ENCODE measurements around the gene TLR2. TPM values are rescaled to one million over a fixed set of nuclear protein-coding genes. Genes with fewer than 3 reads are reported as not detected.
"Not testable (repeated sequence)": the region's sequence is repeated elsewhere in the genome, so short reads cannot be mapped to it uniquely, and the experiment has no call there.

The TLR2 gene
- total RNA-seq, 1 experiment from 2014 or later: 7.1 TPM

DNA sequence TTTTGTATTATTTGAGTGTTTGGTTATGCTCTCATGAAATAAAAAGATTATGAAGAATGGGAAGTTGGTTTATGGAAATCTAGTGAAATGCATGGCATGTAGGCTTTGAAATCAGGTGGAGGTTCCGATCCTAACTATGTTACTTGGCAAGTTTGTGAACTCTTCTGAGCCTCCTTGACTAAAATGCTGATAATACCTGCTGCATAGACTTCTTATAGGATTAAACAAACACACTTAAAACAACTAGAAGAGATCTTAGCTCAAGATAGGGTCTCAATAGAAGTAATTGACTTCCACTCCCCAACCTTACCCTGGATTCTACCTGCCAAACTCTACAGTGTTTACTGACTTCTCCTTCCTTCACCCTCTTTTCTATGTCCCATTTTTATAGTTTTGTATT lies 22.2 kb upstream of the TLR2 start:
- Histone ChIP-seq H3K27me3 (ENCODE audit: low read length) (no peaks in the 10 kb centered on the region), H3K4me3 (ENCODE audit: low read length) (no peak overlapping the region), H3F3A (ENCODE audit: low read length, unreplicated experiment) (no peaks in the 10 kb centered on the region), H3K79me2 (ENCODE audit: low read length) (no peaks in the 10 kb centered on the region), H3K9ac (ENCODE audit: low read length) (no peak overlapping the region), H2AFZ (ENCODE audit: low read length) (no peak overlapping the region), H3K4me2 (ENCODE audit: low read length) (no peak overlapping the region), H3K9me3 (ENCODE audit: low read length) (no peaks in the 10 kb centered on the region), H3K27ac (ENCODE audit: low read length) (no peak overlapping the region), H3K36me3 (ENCODE audit: low read depth, low read length) (no peaks in the 10 kb centered on the region), H3K9me2 (replicated peaks; ENCODE audit: low read length) (no peaks in the 10 kb centered on the region), H3K4me1 (ENCODE audit: insufficient read depth, low read length) (no peaks in the 10 kb centered on the region), H4K20me1 (ENCODE audit: low read length) (no peaks in the 10 kb centered on the region)
- no peak for TF ChIP-seq EZH2 (IDR thresholded peaks at IDR 0.05; ENCODE audit: low read length, unreplicated experiment)
- TF ChIP-seq CTCF (conservative IDR thresholded peaks at IDR 0.05; ENCODE audit: low read depth, low read length): no peak
- no peak for TF ChIP-seq EZH2phosphoT487 (IDR thresholded peaks at IDR 0.05; ENCODE audit: borderline replicate concordance, low read length)
- POLR2A ChIA-PET (ENCODE audit: unreplicated experiment): interaction anchor here (0.5 kb wide), 1 partner anchor 9 kb away, joined by 11 read pairs; no protein-coding TSS in a partner anchor
- intact Hi-C loops (cut with micrococcal nuclease): no loop called here
- DNase-seq: no peak
- BruUV-seq (replicated peaks): no TSS peak
- ATAC-seq: no peak
- CTCF ChIA-PET: no interaction called here

GRCh38 chr4:153663667-153664066 lies 20.4 kb upstream of the TLR2 start:
- no peaks in the 10 kb centered on the region for H3K36me3 ChIP-seq (ENCODE audit: low read depth, low read length)
- ChIA-PET CTCF (no interaction called here), POLR2A (ENCODE audit: unreplicated experiment) (no interaction called here)
- intact Hi-C loops (cut with micrococcal nuclease): no loop called here
- no peaks in the 10 kb centered on the region for H3K4me1 ChIP-seq (ENCODE audit: insufficient read depth, low read length)
- DNase-seq (no peak), ATAC-seq (no peak)
- no peaks in the 10 kb centered on the region for H3K9me3 ChIP-seq (ENCODE audit: low read length)
- no peak overlapping the region for H3K27ac ChIP-seq (ENCODE audit: low read length)
- TF ChIP-seq EZH2 (IDR thresholded peaks at IDR 0.05; ENCODE audit: low read length, unreplicated experiment) (no peak), EZH2phosphoT487 (IDR thresholded peaks at IDR 0.05; ENCODE audit: borderline replicate concordance, low read length) (no peak), CTCF (conservative IDR thresholded peaks at IDR 0.05; ENCODE audit: low read depth, low read length) (no peak)
- no TSS peak for BruUV-seq (replicated peaks)
- H3K27me3 ChIP-seq (ENCODE audit: low read length): no peaks in the 10 kb centered on the region
- no peak overlapping the region for H3K4me3 ChIP-seq (ENCODE audit: low read length)
- no peak overlapping the region for H2AFZ ChIP-seq (ENCODE audit: low read length)
- no peak overlapping the region for H3K9ac ChIP-seq (ENCODE audit: low read length)
- H3K9me2 ChIP-seq (replicated peaks; ENCODE audit: low read length): no peaks in the 10 kb centered on the region
- H3K4me2 ChIP-seq (ENCODE audit: low read length): no peak overlapping the region
- H3F3A ChIP-seq (ENCODE audit: low read length, unreplicated experiment): no peaks in the 10 kb centered on the region
- H3K79me2 ChIP-seq (ENCODE audit: low read length): no peaks in the 10 kb centered on the region
- H4K20me1 ChIP-seq (ENCODE audit: low read length): no peaks in the 10 kb centered on the region

GRCh38 chr4:153666505-153666904 lies 17.6 kb upstream of the TLR2 start:
- CTCF ChIA-PET; POLR2A ChIA-PET (ENCODE audit: unreplicated experiment); H3K4me3 ChIP-seq (ENCODE audit: low read length); H3K27ac ChIP-seq (ENCODE audit: low read length); H3K4me2 ChIP-seq (ENCODE audit: low read length); H3K9me2 ChIP-seq (replicated peaks; ENCODE audit: low read length); H3K9me3 ChIP-seq (ENCODE audit: low read length); ATAC-seq; H2AFZ ChIP-seq (ENCODE audit: low read length); H3K4me1 ChIP-seq (ENCODE audit: insufficient read depth, low read length); DNase-seq; H3K79me2 ChIP-seq (ENCODE audit: low read length); H3K27me3 ChIP-seq (ENCODE audit: low read length); H4K20me1 ChIP-seq (ENCODE audit: low read length); H3K36me3 ChIP-seq (ENCODE audit: low read depth, low read length); intact Hi-C loops (cut with micrococcal nuclease); H3F3A ChIP-seq (ENCODE audit: low read length, unreplicated experiment); BruUV-seq (replicated peaks); H3K9ac ChIP-seq (ENCODE audit: low read length): not testable (repeated sequence)
